PC-9 (cell line): ENCODE results near the gene AIG1. TPM values are rescaled to one million over a fixed set of nuclear protein-coding genes. Genes with fewer than 3 reads are reported as not detected.

ENCODE experiments used
- BruUV-seq: library from RNA; stranded (reverse); fragments of 400-500 nt; replicated peaks from 2 replicates; lab custom pipeline; 2021; lab: Mats Ljungman, UMichigan
- CTCF ChIA-PET: fragments of 300-600 bp; sonication (Branson Sonifier 250); formaldehyde crosslinking; loops from one replicate; lab custom pipeline; 2022; ENCODE audit warnings: antibody characterized with exemption; lab: Charles Lee
- POLR2A ChIA-PET: fragments of 300-600 bp; sonication (Branson Sonifier 250); formaldehyde crosslinking; loops from one replicate; lab custom pipeline; 2022; ENCODE audit warnings: antibody characterized with exemption; ENCODE audit not compliant: unreplicated experiment; lab: Charles Lee
- DNase-seq, 2 experiments: peaks; one replicate each; pipeline versions ENCODE4 v3.0.0 to v3.0.0-alpha.2; 2015 to 2022; ENCODE audit warnings: mixed read lengths in 1 of 2
- H2AFZ ChIP-seq: fragments of 200-600 bp; sonication (generic); 2 replicates; pipeline ENCODE4 v1.8.1; 2017; ENCODE audit warnings: antibody characterized with exemption
- H3F3A ChIP-seq: fragments of 200-600 bp; sonication (generic); 2 replicates; pipeline ENCODE4 v1.8.1; 2017; ENCODE audit warnings: antibody characterized with exemption, mild to moderate bottlenecking, low read depth; ENCODE audit not compliant: insufficient read depth
- H3K27ac ChIP-seq: fragments of 200-600 bp; sonication (generic); 2 replicates; pipeline ENCODE4 v1.6.1; 2016; ENCODE audit warnings: mixed run types
- H3K27me3 ChIP-seq: fragments of 200-600 bp; sonication (generic); 2 replicates; pipeline ENCODE4 v1.6.1; 2016; ENCODE audit warnings: low read depth, mixed run types; ENCODE audit not compliant: insufficient read depth
- H3K36me3 ChIP-seq: fragments of 200-600 bp; sonication (generic); 2 replicates; pipeline ENCODE4 v1.6.1; 2016; ENCODE audit warnings: low read depth, mixed run types
- H3K4me1 ChIP-seq: fragments of 200-600 bp; sonication (generic); replicated peaks from 2 replicates; pipeline ENCODE4 v1.6.1; 2016; ENCODE audit warnings: mixed run types; ENCODE audit not compliant: insufficient read depth
- H3K4me2 ChIP-seq: fragments of 200-600 bp; sonication (generic); 2 replicates; pipeline ENCODE4 v1.6.1; 2017; ENCODE audit warnings: mixed run types
- H3K4me3 ChIP-seq: fragments of 200-600 bp; sonication (generic); 2 replicates; pipeline ENCODE4 v1.6.1; 2016; ENCODE audit warnings: mixed run types
- H3K79me2 ChIP-seq: fragments of 200-600 bp; sonication (generic); 2 replicates; pipeline ENCODE4 v1.6.1; 2017; ENCODE audit warnings: low read depth, mixed run types
- H3K9me2 ChIP-seq: fragments of 200-600 bp; sonication (generic); 2 replicates; pipeline ENCODE4 v1.8.1; 2017; ENCODE audit warnings: mild to moderate bottlenecking; ENCODE audit not compliant: insufficient read depth
- H3K9me3 ChIP-seq: fragments of 200-600 bp; sonication (generic); 2 replicates; pipeline ENCODE4 v1.8.1; 2016; ENCODE audit warnings: low read depth; ENCODE audit not compliant: insufficient read depth
- H4K20me1 ChIP-seq: fragments of 200-600 bp; sonication (generic); 2 replicates; pipeline ENCODE4 v1.8.1; 2017; ENCODE audit not compliant: insufficient read depth
- EZH2 ChIP-seq: fragments of 200-600 bp; sonication (generic); IDR thresholded peaks from 2 replicates; pipeline ENCODE4 v1.8.0; 2017; ENCODE audit warnings: antibody characterized with exemption, low read depth
- intact Hi-C: fragments of 100-400 bp; cut with micrococcal nuclease; formaldehyde crosslinking; loops from one replicate; pipeline ENCODE4 v1.10.0; 2022; ENCODE audit not compliant: unreplicated experiment
- total RNA-seq: library from RNA; stranded (reverse); gene quantifications from 2 replicates; pipeline ENCODE4 v1.2.3, GENCODE V29; 2021
- TF ChIP-seq, protein P1 (sequence below): fragments of 200-600 bp; sonication (generic); conservative IDR thresholded peaks from 2 replicates; pipeline ENCODE4 v1.6.1; 2017; ENCODE audit warnings: mixed run types, antibody characterized with exemption, mild to moderate bottlenecking, moderate library complexity

Gene AIG1
- total RNA-seq, 1 experiment from 2014 or later, result 37.7 TPM

DNA sequence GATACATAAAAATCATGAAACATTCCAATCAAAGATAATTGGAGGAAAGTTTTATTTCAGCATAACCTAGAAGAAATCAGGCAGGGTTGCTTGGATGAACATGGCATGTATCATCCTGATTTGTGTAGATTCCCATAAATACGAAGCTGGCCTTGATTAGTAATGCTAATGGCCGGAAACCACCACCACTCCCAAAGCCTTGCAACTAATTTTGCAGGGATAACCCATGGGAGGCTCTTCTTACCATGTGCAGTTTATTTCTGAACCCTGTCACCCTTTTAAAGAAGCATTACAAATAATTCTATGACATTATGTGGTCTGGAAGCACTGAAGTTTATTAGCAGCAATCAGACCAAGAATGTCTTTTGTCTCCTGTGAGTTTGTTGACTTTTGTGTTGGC is 80.8 kb downstream of the AIG1 start:
- BruUV-seq, result no TSS peak
- CTCF ChIA-PET, result no interaction called here
- Histone ChIP-seq H3K9me2 (no peaks in the 10 kb centered on the region), H3K27ac (no peak overlapping the region), H3K79me2 (no peaks in the 10 kb centered on the region), H3K4me3 (no peak overlapping the region), H2AFZ (no peak overlapping the region), H3K4me2 (no peak overlapping the region), H3K36me3 (peaks cover 15% of the 10 kb centered on the region; the same call in 1 of the 2 replicates), H3F3A (no peaks in the 10 kb centered on the region), H4K20me1 (no peaks in the 10 kb centered on the region), H3K4me1 (no peaks in the 10 kb centered on the region), H3K27me3 (no peaks in the 10 kb centered on the region), H3K9me3 (no peaks in the 10 kb centered on the region)
- no peak for TF ChIP-seq EZH2
- TF ChIP-seq, protein P1, sequence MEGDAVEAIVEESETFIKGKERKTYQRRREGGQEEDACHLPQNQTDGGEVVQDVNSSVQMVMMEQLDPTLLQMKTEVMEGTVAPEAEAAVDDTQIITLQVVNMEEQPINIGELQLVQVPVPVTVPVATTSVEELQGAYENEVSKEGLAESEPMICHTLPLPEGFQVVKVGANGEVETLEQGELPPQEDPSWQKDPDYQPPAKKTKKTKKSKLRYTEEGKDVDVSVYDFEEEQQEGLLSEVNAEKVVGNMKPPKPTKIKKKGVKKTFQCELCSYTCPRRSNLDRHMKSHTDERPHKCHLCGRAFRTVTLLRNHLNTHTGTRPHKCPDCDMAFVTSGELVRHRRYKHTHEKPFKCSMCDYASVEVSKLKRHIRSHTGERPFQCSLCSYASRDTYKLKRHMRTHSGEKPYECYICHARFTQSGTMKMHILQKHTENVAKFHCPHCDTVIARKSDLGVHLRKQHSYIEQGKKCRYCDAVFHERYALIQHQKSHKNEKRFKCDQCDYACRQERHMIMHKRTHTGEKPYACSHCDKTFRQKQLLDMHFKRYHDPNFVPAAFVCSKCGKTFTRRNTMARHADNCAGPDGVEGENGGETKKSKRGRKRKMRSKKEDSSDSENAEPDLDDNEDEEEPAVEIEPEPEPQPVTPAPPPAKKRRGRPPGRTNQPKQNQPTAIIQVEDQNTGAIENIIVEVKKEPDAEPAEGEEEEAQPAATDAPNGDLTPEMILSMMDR, result no peak
- DNase-seq, result no peak
- POLR2A ChIA-PET, result no interaction called here
- intact Hi-C loops, result no loop called here

DNA sequence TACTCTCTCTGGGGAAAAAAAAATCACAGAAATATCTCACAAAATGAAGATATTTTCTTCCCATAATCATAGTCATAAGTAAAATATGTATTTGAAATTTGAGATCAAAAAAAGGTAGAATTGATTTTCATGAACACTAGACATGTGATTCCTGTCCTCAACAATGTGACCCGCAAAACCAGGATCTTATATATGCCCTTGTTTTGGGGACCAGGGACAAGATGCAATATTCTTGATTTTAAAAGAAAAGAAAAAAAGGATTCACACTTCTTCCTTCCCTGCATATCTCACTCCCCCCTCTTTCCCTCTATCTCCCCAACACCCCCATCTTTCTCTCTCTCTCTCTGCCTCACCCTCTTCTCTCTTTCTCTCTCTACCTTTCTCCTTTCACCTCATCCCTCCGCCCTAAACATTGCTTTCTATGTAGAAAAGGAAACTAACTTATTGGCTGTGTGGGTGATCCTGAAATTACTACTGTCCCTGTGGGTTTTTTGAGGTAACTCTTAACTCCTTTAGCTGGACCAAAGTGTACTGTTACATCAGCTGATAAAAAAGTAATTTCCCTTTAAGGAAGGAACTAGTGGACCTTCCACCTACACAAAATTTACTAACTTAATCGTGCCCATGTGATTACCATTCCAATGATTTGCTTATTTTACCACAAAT is 85.6 kb downstream of the AIG1 start:
- H3F3A ChIP-seq, result no peaks in the 10 kb centered on the region
- no peaks in the 10 kb centered on the region for H4K20me1 ChIP-seq
- H3K9me2 ChIP-seq, result no peaks in the 10 kb centered on the region
- intact Hi-C loops, result no loop called here
- no peaks in the 10 kb centered on the region for H3K9me3 ChIP-seq
- H3K79me2 ChIP-seq, result no peaks in the 10 kb centered on the region
- TF ChIP-seq EZH2, result no peak
- TF ChIP-seq, protein P1, result no peak
- no peaks in the 10 kb centered on the region for H3K27me3 ChIP-seq
- no peak overlapping the region for H3K4me2 ChIP-seq
- H3K27ac ChIP-seq, result no peak overlapping the region
- no TSS peak for BruUV-seq
- no peak for DNase-seq
- H3K4me1 ChIP-seq, result no peaks in the 10 kb centered on the region
- peaks cover 5% of the 10 kb centered on the region; the same call in 1 of the 2 replicates for H3K36me3 ChIP-seq
- no peak overlapping the region for H2AFZ ChIP-seq
- ChIA-PET CTCF (no interaction called here), POLR2A (no interaction called here)
- H3K4me3 ChIP-seq, result no peak overlapping the region

DNA sequence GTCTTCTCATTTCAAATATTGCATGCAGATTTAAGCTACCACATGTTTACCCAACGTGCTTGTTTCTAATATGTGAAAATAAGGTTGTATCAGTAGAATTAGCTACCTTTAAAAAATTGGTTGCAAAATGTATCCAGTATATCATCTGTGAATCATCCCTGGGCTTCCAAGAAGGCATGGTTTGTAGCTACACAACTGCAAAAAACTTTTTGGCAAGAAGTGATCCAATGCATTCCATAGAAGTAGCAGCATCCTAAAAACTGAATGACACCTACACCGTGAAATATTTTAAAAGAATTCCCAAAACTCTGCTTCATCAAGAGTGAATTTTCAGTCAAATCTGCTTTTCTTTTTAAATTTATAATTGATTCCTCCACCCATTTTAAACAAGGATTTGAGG is 89.1 kb downstream of the AIG1 start:
- H3K4me1 ChIP-seq, result no peaks in the 10 kb centered on the region
- H3K36me3 ChIP-seq, result peaks cover 5% of the 10 kb centered on the region; the same call in 1 of the 2 replicates
- no TSS peak for BruUV-seq
- H3K9me3 ChIP-seq, result no peaks in the 10 kb centered on the region
- H3K4me2 ChIP-seq, result no peak overlapping the region
- no peak for TF ChIP-seq EZH2
- TF ChIP-seq, protein P1, result no peak
- no peak overlapping the region for H3K27ac ChIP-seq
- CTCF ChIA-PET, result no interaction called here
- no peak for DNase-seq
- H3K9me2 ChIP-seq, result no peaks in the 10 kb centered on the region
- POLR2A ChIA-PET, result no interaction called here
- H2AFZ ChIP-seq, result no peak overlapping the region
- H3K4me3 ChIP-seq, result no peak overlapping the region
- intact Hi-C loops, result no loop called here
- H3K79me2 ChIP-seq, result no peaks in the 10 kb centered on the region
- H4K20me1 ChIP-seq, result no peaks in the 10 kb centered on the region
- H3K27me3 ChIP-seq, result no peaks in the 10 kb centered on the region
- H3F3A ChIP-seq, result no peaks in the 10 kb centered on the region
